Naive B cell (primary cell): ENCODE results near the gene INO80C. TPM values are rescaled to one million over a fixed set of nuclear protein-coding genes. Genes with fewer than 3 reads are reported as not detected.

ENCODE experiments used
- ATAC-seq, 2 donors: fragments of 150-1000 bp; cut with Tn5 transposase; 2 replicates each; pipeline ENCODE4 v1.10.0; 2021; ENCODE audit warnings: low read depth in 2 of 2, mild to moderate bottlenecking in 2 of 2, moderate library complexity in 2 of 2
- DNase-seq: peaks from one replicate; pipeline ENCODE4 v3.0.0; 2022
- H3K27ac Mint-ChIP-seq, 6 donors: one replicate each; pipeline ENCODE4 v1.8.0; 2020 to 2022; ENCODE audit warnings: mild to moderate bottlenecking in 6 of 6, mixed read lengths in 6 of 6, moderate library complexity in 5 of 6, inconsistent platforms in 2 of 6
- H3K27me3 Mint-ChIP-seq, 3 donors: one replicate each; pipeline ENCODE4 v1.8.0; 2021 to 2022; ENCODE audit warnings: mixed read lengths in 3 of 3, mild to moderate bottlenecking in 1 of 3
- H3K36me3 Mint-ChIP-seq, 2 donors: one replicate each; pipeline ENCODE4 v1.8.0; 2020 to 2022; ENCODE audit warnings: mixed read lengths in 2 of 2, inconsistent platforms in 1 of 2, mild to moderate bottlenecking in 1 of 2
- H3K4me1 Mint-ChIP-seq, 3 donors: one replicate each; pipeline ENCODE4 v1.8.0; 2020 to 2022; ENCODE audit warnings: mixed read lengths in 3 of 3, inconsistent platforms in 1 of 3, mild to moderate bottlenecking in 1 of 3, moderate library complexity in 1 of 3
- H3K4me3 Mint-ChIP-seq, 8 donors: one replicate each; pipeline ENCODE4 v1.8.0; 2020 to 2022; ENCODE audit warnings: mild to moderate bottlenecking in 8 of 8, mixed read lengths in 8 of 8, moderate library complexity in 8 of 8, inconsistent platforms in 2 of 8
- H3K9me3 Mint-ChIP-seq, 7 donors: one replicate each; pipeline ENCODE4 v1.8.0; 2020 to 2022; ENCODE audit warnings: mixed read lengths in 7 of 7, mild to moderate bottlenecking in 5 of 7, inconsistent platforms in 2 of 7, moderate library complexity in 1 of 7
- polyA plus RNA-seq, 6 donors: library from polyadenylated mRNA; unstranded; fragments of 300-500 nt; fragmentation: Illumina TruSeq; gene quantifications; one replicate each; pipeline ENCODE4 v1.2.3, GENCODE V29; 2021; ENCODE audit warnings: low read depth in 6 of 6

The INO80C gene
- polyA plus RNA-seq, 6 donors from 2014 or later, result 30.6 to 49.1 (median 34.2) TPM

DNA sequence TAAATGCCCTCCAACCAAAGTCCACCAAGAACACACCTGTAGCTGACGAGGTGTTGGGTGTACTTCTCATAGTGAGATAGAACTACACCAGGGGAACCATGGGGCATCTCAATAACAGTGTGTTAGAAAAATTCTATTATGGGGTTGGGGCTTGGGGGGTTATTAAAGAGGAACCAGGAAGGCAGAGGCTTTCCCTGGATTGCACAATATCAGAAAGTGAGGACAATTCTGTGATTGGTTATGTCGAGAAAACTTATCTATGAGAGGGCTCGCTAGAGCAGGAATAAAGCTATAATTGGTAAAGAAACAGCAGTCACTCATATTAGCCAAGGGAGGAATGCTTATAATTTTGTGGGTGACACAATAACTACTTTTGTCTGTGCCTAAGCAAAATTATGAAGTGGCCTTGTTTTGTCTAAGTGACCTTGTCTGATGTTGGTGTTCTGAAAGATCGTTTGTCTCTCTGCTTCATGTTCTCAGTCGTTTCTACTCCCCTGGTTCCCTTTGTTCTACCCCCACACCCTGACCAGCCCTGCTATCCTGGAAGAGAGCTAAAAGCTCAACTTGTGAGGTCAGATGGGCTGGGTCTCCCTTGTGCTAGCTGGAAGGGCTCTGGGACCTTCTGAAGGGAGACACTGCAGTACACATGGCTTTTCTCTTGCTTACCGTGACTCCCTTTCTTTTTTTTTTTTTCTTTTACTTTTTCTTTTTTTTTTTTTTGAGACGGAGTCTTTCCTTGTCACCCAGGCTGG lies 21.6 kb upstream of the INO80C start:
- Mint-ChIP-seq H3K4me1 (peaks cover 0 to 5% (median 0%) of the 10 kb centered on the region in 3 donors), H3K27ac (no peak overlapping the region), H3K4me3 (no peak overlapping the region), H3K27me3 (peaks cover 9 to 16% (median 9%) of the 10 kb centered on the region in 3 donors), H3K36me3 (peaks cover 0 to 6% of the 10 kb centered on the region in 2 donors), H3K9me3 (no peaks in the 10 kb centered on the region)
- ATAC-seq (no peak), DNase-seq (no peak)

DNA sequence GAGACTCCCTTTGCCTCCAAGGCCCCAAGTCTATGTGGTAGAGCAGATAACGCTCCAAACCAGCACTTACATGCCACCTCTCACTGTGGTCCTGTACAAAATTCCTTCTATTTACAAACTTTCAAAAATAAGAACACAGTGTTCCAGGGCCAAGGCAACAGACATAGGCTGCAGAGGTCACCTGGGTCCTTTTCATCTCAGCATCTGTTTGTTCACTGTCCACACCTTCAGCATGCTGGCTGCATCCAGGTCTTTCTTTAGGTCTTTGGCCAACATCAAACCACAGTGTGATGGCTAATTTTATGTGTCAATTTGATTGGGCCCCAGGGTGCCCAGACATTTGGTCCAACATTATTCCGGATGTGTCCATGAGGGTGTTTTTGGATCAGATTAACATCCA lies 20.0 kb upstream of the INO80C start:
- H3K27me3 Mint-ChIP-seq, result peaks cover 0 to 10% (median 0%) of the 10 kb centered on the region in 3 donors
- DNase-seq, result no peak
- H3K27ac Mint-ChIP-seq, result no peak overlapping the region
- peaks cover 0 to 6% of the 10 kb centered on the region in 2 donors for H3K36me3 Mint-ChIP-seq
- ATAC-seq, result no peak
- H3K4me1 Mint-ChIP-seq, result no peaks in the 10 kb centered on the region
- H3K9me3 Mint-ChIP-seq, result no peaks in the 10 kb centered on the region
- H3K4me3 Mint-ChIP-seq, result no peak overlapping the region

DNA sequence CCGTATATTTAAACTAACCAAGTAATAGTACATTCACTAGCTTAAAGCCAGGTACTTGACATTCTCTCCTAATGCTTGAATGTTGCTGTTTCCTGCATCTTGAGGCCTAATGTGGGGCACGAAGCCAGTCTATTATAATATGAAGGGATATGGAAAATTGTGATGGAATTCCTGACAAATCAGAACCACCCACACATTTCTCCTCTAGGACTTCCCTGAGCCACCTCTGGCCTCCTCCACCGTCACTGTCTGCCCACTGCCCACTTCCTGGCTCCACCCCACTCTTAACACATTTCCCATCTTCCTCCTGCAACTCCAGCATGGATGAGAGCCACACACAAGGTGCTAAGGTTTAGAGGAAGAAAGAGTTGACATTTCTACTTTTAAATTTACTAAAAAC lies 19.0 kb upstream of the INO80C start:
- peak overlapping the region in 1 of 8 donors; percentile 23 for H3K4me3 Mint-ChIP-seq
- peaks cover 2 to 3% (median 3%) of the 10 kb centered on the region in 3 donors for H3K4me1 Mint-ChIP-seq
- peaks cover 0 to 7% (median 0%) of the 10 kb centered on the region in 3 donors for H3K27me3 Mint-ChIP-seq
- no peak for DNase-seq
- peaks cover 0 to 6% of the 10 kb centered on the region in 2 donors for H3K36me3 Mint-ChIP-seq
- no peak for ATAC-seq
- no peak overlapping the region for H3K27ac Mint-ChIP-seq
- no peaks in the 10 kb centered on the region for H3K9me3 Mint-ChIP-seq

- Mint-ChIP-seq H3K27ac (no peak overlapping the region), H3K4me3 (no peak overlapping the region), H3K9me3 (no peaks in the 10 kb centered on the region), H3K36me3 (peaks cover 2 to 6% of the 10 kb centered on the region in 2 donors), H3K4me1 (peaks cover 7% of the 10 kb centered on the region in 3 donors), H3K27me3 (peaks cover 0 to 7% (median 0%) of the 10 kb centered on the region in 3 donors)
- no peak for ATAC-seq
- DNase-seq, result no peak
Observed at GRCh38 chr18:35516351-35516750, 18.6 kb upstream of the INO80C start.

GRCh38 chr18:35515460-35516130 lies 17.8 kb upstream of the INO80C start:
- peaks cover 0 to 4% of the 10 kb centered on the region in 2 donors for H3K36me3 Mint-ChIP-seq
- H3K4me3 Mint-ChIP-seq, result no peak overlapping the region
- no peak for DNase-seq
- no peaks in the 10 kb centered on the region for H3K27me3 Mint-ChIP-seq
- H3K27ac Mint-ChIP-seq, result no peak overlapping the region
- H3K4me1 Mint-ChIP-seq, result peaks cover 9 to 11% (median 10%) of the 10 kb centered on the region in 3 donors
- H3K9me3 Mint-ChIP-seq, result no peaks in the 10 kb centered on the region
- no peak for ATAC-seq

DNA sequence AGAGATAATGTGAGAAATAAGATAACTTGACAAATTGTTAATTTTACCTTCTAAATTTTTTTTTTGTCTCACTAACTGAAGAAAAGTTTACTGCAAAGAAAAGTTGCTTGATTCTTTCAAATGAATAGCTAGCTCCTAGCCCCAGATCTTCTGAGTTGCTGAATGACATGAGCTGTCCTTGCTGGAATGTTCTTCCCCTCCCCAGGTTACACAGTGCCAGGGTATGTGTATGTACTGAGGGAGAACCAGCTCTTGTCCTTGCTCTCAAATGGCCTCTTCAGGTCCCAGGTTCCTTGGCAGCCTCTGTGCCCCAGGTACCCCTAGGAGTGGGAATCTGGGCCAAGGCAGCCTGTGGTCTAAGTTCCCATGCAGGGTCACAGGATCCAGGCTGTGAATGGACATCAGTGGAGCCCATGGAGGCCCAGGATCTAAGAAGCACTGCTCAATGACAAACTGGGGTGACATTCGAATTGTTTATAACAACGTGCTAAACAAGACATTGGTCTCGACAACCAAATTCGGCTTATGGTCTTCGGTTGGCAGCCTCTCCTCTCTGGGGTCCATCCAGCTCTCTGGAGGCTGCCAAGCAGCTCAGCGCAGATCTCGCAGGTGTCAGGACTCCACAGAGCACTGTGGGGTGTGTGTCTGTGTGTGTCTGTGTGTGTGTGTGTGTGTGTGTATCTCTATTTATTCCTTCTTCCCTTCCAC lies 17.1 kb upstream of the INO80C start:
- no peak for ATAC-seq
- no peak overlapping the region for H3K27ac Mint-ChIP-seq
- peaks cover 9 to 11% (median 10%) of the 10 kb centered on the region in 3 donors for H3K4me1 Mint-ChIP-seq
- peaks cover 0 to 4% of the 10 kb centered on the region in 2 donors for H3K36me3 Mint-ChIP-seq
- H3K27me3 Mint-ChIP-seq, result no peaks in the 10 kb centered on the region
- DNase-seq, result no peak
- no peaks in the 10 kb centered on the region for H3K9me3 Mint-ChIP-seq
- H3K4me3 Mint-ChIP-seq, result no peak overlapping the region

- no peak overlapping the region for H3K27ac Mint-ChIP-seq
- peaks cover 9 to 11% (median 10%) of the 10 kb centered on the region in 3 donors for H3K4me1 Mint-ChIP-seq
- peaks cover 0 to 4% of the 10 kb centered on the region in 2 donors for H3K36me3 Mint-ChIP-seq
- no peaks in the 10 kb centered on the region for H3K9me3 Mint-ChIP-seq
- DNase-seq (no peak), ATAC-seq (no peak)
- no peaks in the 10 kb centered on the region for H3K27me3 Mint-ChIP-seq
- H3K4me3 Mint-ChIP-seq, result no peak overlapping the region
Observed at GRCh38 chr18:35514283-35514682, 16.5 kb upstream of the INO80C start.

- H3K27me3 Mint-ChIP-seq, result no peaks in the 10 kb centered on the region
Observed at GRCh38 chr18:35513181-35513936, 15.6 kb upstream of the INO80C start.

DNA sequence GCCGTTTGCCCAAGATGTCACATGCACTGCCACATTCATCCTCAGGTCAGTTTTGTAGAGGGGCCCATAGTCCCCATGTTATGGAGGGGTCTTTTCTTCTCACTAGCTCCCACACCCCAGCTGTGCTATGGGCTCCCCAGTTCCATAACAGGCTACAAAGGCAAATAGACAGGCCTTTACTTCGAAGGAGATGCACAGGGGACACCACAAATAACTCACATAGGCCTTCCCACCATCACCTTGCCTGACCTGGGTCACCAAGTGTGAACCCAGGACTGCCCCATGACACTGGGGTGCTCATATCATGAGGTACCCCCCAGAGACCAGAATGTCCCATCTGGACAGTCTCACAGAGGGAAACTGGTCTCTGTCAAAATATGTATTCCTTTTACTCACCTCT lies 15.0 kb upstream of the INO80C start:
- Mint-ChIP-seq H3K36me3 (peaks cover 0 to 4% of the 10 kb centered on the region in 2 donors), H3K4me3 (no peak overlapping the region), H3K9me3 (no peaks in the 10 kb centered on the region), H3K27me3 (no peaks in the 10 kb centered on the region), H3K27ac (peak overlapping the region in 2 of 6 donors; percentile 22 to 43), H3K4me1 (peaks cover 9 to 11% (median 10%) of the 10 kb centered on the region in 3 donors)
- ATAC-seq, result no peak
- DNase-seq, result no peak

More at GRCh38 chr18:35513181-35513936, 15.6 kb upstream of the INO80C start:
- Mint-ChIP-seq H3K9me3 (no peaks in the 10 kb centered on the region), H3K27ac (peak overlapping the region in 2 of 6 donors; percentile 22 to 84), H3K36me3 (peaks cover 0 to 4% of the 10 kb centered on the region in 2 donors), H3K4me3 (no peak overlapping the region), H3K4me1 (peaks cover 9 to 11% (median 10%) of the 10 kb centered on the region in 3 donors)
- no peak for DNase-seq
- ATAC-seq, result no peak

DNA sequence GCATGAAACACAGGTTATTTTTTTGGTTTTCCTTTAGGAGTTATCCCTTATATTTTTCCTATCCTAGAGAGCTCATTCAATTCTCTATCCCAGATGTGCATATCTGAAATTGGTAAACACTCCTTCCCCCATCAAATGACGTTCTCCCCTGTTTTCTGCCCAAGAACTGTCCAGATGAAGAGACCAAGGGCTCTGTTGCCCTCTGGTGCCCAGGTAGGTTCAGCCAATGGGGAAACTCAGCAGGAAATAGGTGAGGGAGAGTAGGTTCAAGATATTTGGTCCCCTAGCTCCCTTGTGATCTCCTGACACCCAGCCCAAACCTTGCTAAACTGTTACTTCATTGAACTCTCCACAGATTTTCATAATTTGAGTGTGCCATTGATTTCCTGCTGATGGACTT lies 14.1 kb upstream of the INO80C start:
- H3K4me3 Mint-ChIP-seq, result peak overlapping the region in 1 of 8 donors; percentile 68

GRCh38 chr18:35511428-35511827 lies 13.7 kb upstream of the INO80C start:
- Mint-ChIP-seq H3K4me3 (peak overlapping the region in 1 of 8 donors; percentile 68), H3K27me3 (no peaks in the 10 kb centered on the region), H3K9me3 (no peaks in the 10 kb centered on the region), H3K27ac (peak overlapping the region; percentile 4 to 88 (median 66)), H3K36me3 (peaks cover 0 to 4% of the 10 kb centered on the region in 2 donors), H3K4me1 (peaks cover 9 to 11% (median 10%) of the 10 kb centered on the region in 3 donors)
- peak; percentile 26 for DNase-seq
- ATAC-seq, result peak; percentile 100

More for the DNA sequence above, 14.1 kb upstream of the INO80C start:
- no peak for ATAC-seq
- no peak for DNase-seq
- no peaks in the 10 kb centered on the region for H3K27me3 Mint-ChIP-seq
- H3K4me1 Mint-ChIP-seq, result peaks cover 9 to 11% (median 10%) of the 10 kb centered on the region in 3 donors
- peaks cover 0 to 4% of the 10 kb centered on the region in 2 donors for H3K36me3 Mint-ChIP-seq
- H3K9me3 Mint-ChIP-seq, result no peaks in the 10 kb centered on the region
- H3K27ac Mint-ChIP-seq, result peak overlapping the region in 5 of 6 donors; percentile 10 to 88 (median 70)

GRCh38 chr18:35510076-35510651 lies 12.4 kb upstream of the INO80C start:
- peak overlapping the region in 1 of 6 donors; percentile 6 for H3K27ac Mint-ChIP-seq

More at GRCh38 chr18:35510076-35510651, 12.4 kb upstream of the INO80C start:
- H3K4me1 Mint-ChIP-seq, result peaks cover 9 to 11% (median 10%) of the 10 kb centered on the region in 3 donors
- DNase-seq, result no peak
- ATAC-seq, result no peak
- peaks cover 0 to 4% of the 10 kb centered on the region in 2 donors for H3K36me3 Mint-ChIP-seq
- no peaks in the 10 kb centered on the region for H3K27me3 Mint-ChIP-seq
- H3K4me3 Mint-ChIP-seq, result no peak overlapping the region
- no peaks in the 10 kb centered on the region for H3K9me3 Mint-ChIP-seq
